NT2/D1 (cell line): ENCODE data around the gene ZFAND6.

Source experiments
- SUZ12 ChIP-seq: IDR thresholded peaks from 2 replicates; pipeline ENCODE4 v1.6.1; 2011; ENCODE audit not compliant: insufficient read length, insufficient read depth; ENCODE audit errors: extremely low read depth
- YY1 ChIP-seq: IDR thresholded peaks from 2 replicates; pipeline ENCODE4 v1.6.1; 2011; ENCODE audit not compliant: insufficient read length, insufficient read depth

- no peak for TF ChIP-seq YY1
- no peak for TF ChIP-seq SUZ12
Observed at GRCh38 chr15:80155001-80155377, 95.5 kb downstream of the ZFAND6 start.
